C4-2B (cell line): ENCODE measurements around the gene KLHL13.
A peak's percentile ranks its signal among the peaks of the same experiment; 100 is the strongest.
"Not testable (repeated sequence)": the region's sequence is repeated elsewhere in the genome, so short reads cannot be mapped to it uniquely, and the experiment has no call there.

ENCODE experiments used
- H3K27ac ChIP-seq: fragments of 450-650 bp; 2 replicates; pipeline ENCODE4 v1.5.1; 2017
- CTCF ChIP-seq: fragments of 450-650 bp; conservative IDR thresholded peaks from 2 replicates; pipeline ENCODE4 v1.5.1; 2017; ENCODE audit warnings: mild to moderate bottlenecking
- ZFX ChIP-seq: fragments of 450-650 bp; IDR thresholded peaks from 2 replicates; pipeline ENCODE4 v1.6.1; 2017

The KLHL13 gene

GRCh38 chrX:118116713-118117550 is at the start of gene KLHL13:
Gene KLHL13 (minus strand): TSS chrX:118116810. CDS start chrX:118028473, 88,337 bp downstream.
- H3K27ac ChIP-seq: peak within 1 kb of the TSS; percentile 69
- no peak for TF ChIP-seq ZFX
- no peak for TF ChIP-seq CTCF

- no peak overlapping the region for H3K27ac ChIP-seq
- TF ChIP-seq ZFX (no peak), CTCF (no peak)
Observed at GRCh38 chrX:118164138-118164537, 47.5 kb upstream of the KLHL13 start.

- TF ChIP-seq CTCF: no peak
- TF ChIP-seq ZFX: no peak
- H3K27ac ChIP-seq: no peak overlapping the region
Observed at GRCh38 chrX:118156953-118157608, 40.5 kb upstream of the KLHL13 start.

GRCh38 chrX:118156254-118156952 is 39.8 kb upstream of the KLHL13 start:
- no peak overlapping the region for H3K27ac ChIP-seq
- TF ChIP-seq CTCF: no peak
- TF ChIP-seq ZFX: no peak

- no peak for TF ChIP-seq CTCF
- H3K27ac ChIP-seq: no peak overlapping the region
Observed at GRCh38 chrX:118153270-118153669, 36.7 kb upstream of the KLHL13 start.

- H3K27ac ChIP-seq: no peak overlapping the region
- TF ChIP-seq CTCF (no peak), ZFX (no peak)
Observed at GRCh38 chrX:118152721-118153120, 36.1 kb upstream of the KLHL13 start.

GRCh38 chrX:118148737-118149136 is 32.1 kb upstream of the KLHL13 start:
- no peak overlapping the region for H3K27ac ChIP-seq
- TF ChIP-seq CTCF (no peak), ZFX (no peak)

- not testable (repeated sequence) for H3K27ac ChIP-seq
Observed at GRCh38 chrX:118147771-118148170, 31.2 kb upstream of the KLHL13 start.
